Activated CD4-positive, alpha-beta T cell treated with anti-CD3 and anti-CD28 coated beads for 36 hours (primary cell): ENCODE data around the gene RBM23. TPM values are rescaled to one million over a fixed set of nuclear protein-coding genes. Genes with fewer than 3 reads are reported as not detected.
"Not testable (repeated sequence)": the region's sequence is repeated elsewhere in the genome, so short reads cannot be mapped to it uniquely, and the experiment has no call there.

Experiments
- ATAC-seq: fragments of 200-7000 bp; cut with Tn5 transposase; one replicate; pipeline ENCODE4 v1.10.0; 2021; ENCODE audit warnings: mild to moderate bottlenecking, moderate library complexity
- CTCF ChIA-PET: fragments of 350-600 bp; sonication (Branson Sonifier 250); formaldehyde crosslinking; loops from one replicate; lab custom pipeline; 2021; ENCODE audit warnings: antibody characterized with exemption; lab: Charles Lee
- POLR2A ChIA-PET: fragments of 350-600 bp; sonication (Branson Sonifier 250); formaldehyde crosslinking; loops from one replicate; lab custom pipeline; 2021; ENCODE audit warnings: antibody characterized with exemption, inconsistent platforms; lab: Charles Lee
- DNase-seq: peaks from one replicate; pipeline ENCODE4 v3.0.0-alpha.2; 2020
- H3K27ac Mint-ChIP-seq: one replicate; pipeline ENCODE4 v1.8.0; 2021; ENCODE audit warnings: mixed read lengths
- H3K27me3 Mint-ChIP-seq: one replicate; pipeline ENCODE4 v1.8.0; 2021; ENCODE audit warnings: mixed read lengths
- H3K36me3 Mint-ChIP-seq: one replicate; pipeline ENCODE4 v1.8.0; 2021; ENCODE audit warnings: low read depth, mixed read lengths
- H3K4me1 Mint-ChIP-seq: one replicate; pipeline ENCODE4 v1.8.0; 2021; ENCODE audit warnings: mixed read lengths
- H3K4me3 Mint-ChIP-seq: one replicate; pipeline ENCODE4 v1.8.0; 2021; ENCODE audit warnings: mild to moderate bottlenecking, moderate library complexity, mixed read lengths
- H3K9me3 Mint-ChIP-seq: one replicate; pipeline ENCODE4 v1.8.0; 2021; ENCODE audit warnings: low read depth, mixed read lengths
- intact Hi-C, 2 experiments: fragments of 100-400 bp; cut with DNase I in 1 of 2; cut with micrococcal nuclease in 1 of 2; formaldehyde crosslinking; loops; one replicate each; pipeline versions ENCODE4 v1.14.2 to v1.15.1; 2022 to 2024; cut with DNase I, micrococcal nuclease
- total RNA-seq, 2 experiments: library from RNA; stranded (reverse); gene quantifications; one replicate each; pipeline ENCODE4 v1.2.3, GENCODE V29; 2021

RBM23 gene
- total RNA-seq, 2 experiments from 2014 or later, result 61.6 to 68.6 TPM

GRCh38 chr14:22870811-22871223, 48.1 kb downstream of the RBM23 start:
- DNase-seq (no peak), ATAC-seq (peak; percentile 77)
- CTCF ChIA-PET, result interaction anchor here (0.9 to 6.7 kb wide), 11 partner anchors 12 to 300 kb away, joined by 3 to 111 read pairs (median 7); partner anchors contain the start of genes PRMT5, RBM23 and REM2
- H3K27me3 Mint-ChIP-seq, result no peaks in the 10 kb centered on the region
- intact Hi-C loops, result loop anchor here (1.0 to 5.0 kb wide), 15 partner anchors 16 to 315 kb away; partner anchors contain the start of genes PRMT5 (in 2 of the 2), ACIN1 (in 1 of the 2), AJUBA (in 1 of the 2) and C14orf119 (in 1 of the 2)
- H3K9me3 Mint-ChIP-seq, result no peaks in the 10 kb centered on the region
- H3K27ac Mint-ChIP-seq, result peak overlapping the region; percentile 99
- POLR2A ChIA-PET, result interaction anchor here (0.6 to 1.4 kb wide), 12 partner anchors 19 to 1359 kb away, joined by 3 to 9 read pairs (median 3); partner anchors contain the start of genes CHMP4A, DAD1, METTL3 and RBM23
- H3K36me3 Mint-ChIP-seq, result peaks cover 20% of the 10 kb centered on the region
- H3K4me1 Mint-ChIP-seq, result peaks cover 34% of the 10 kb centered on the region
- peak overlapping the region; percentile 88 for H3K4me3 Mint-ChIP-seq

GRCh38 chr14:22866874-22867273, 52.1 kb downstream of the RBM23 start:
- H3K9me3 Mint-ChIP-seq, result no peaks in the 10 kb centered on the region
- ATAC-seq, result no peak
- H3K27ac Mint-ChIP-seq, result no peak overlapping the region
- H3K4me1 Mint-ChIP-seq, result peaks cover 24% of the 10 kb centered on the region
- H3K4me3 Mint-ChIP-seq, result no peak overlapping the region
- H3K27me3 Mint-ChIP-seq, result no peaks in the 10 kb centered on the region
- DNase-seq, result no peak
- ChIA-PET POLR2A (no interaction called here), CTCF (interaction anchor here (0.9 to 4.1 kb wide), 5 partner anchors 12 to 1010 kb away, joined by 3 to 18 read pairs (median 4); no protein-coding TSS in a partner anchor)
- H3K36me3 Mint-ChIP-seq, result no peaks in the 10 kb centered on the region
- intact Hi-C loops, result no loop called here

- peak; percentile 49 for ATAC-seq
- intact Hi-C loops, result no loop called here
- H3K36me3 Mint-ChIP-seq, result no peaks in the 10 kb centered on the region
- H3K4me1 Mint-ChIP-seq, result peaks cover 20% of the 10 kb centered on the region
- ChIA-PET CTCF (interaction anchor here (0.9 to 4.4 kb wide), 8 partner anchors 8 to 1009 kb away, joined by 3 to 23 read pairs (median 4); no protein-coding TSS in a partner anchor), POLR2A (interaction anchor here (0.6 kb wide), 1 partner anchor 36 kb away, joined by 3 read pairs; no protein-coding TSS in a partner anchor)
- H3K27me3 Mint-ChIP-seq, result no peaks in the 10 kb centered on the region
- H3K9me3 Mint-ChIP-seq, result no peaks in the 10 kb centered on the region
- DNase-seq, result peak; percentile 54
- H3K4me3 Mint-ChIP-seq, result no peak overlapping the region
- H3K27ac Mint-ChIP-seq, result no peak overlapping the region
Observed at GRCh38 chr14:22865424-22866405, 53.2 kb downstream of the RBM23 start.

- POLR2A ChIA-PET, result no interaction called here
- intact Hi-C loops, result no loop called here
- Mint-ChIP-seq H3K4me1 (peaks cover 13% of the 10 kb centered on the region), H3K4me3 (no peak overlapping the region), H3K27ac (no peak overlapping the region), H3K36me3 (no peaks in the 10 kb centered on the region), H3K27me3 (no peaks in the 10 kb centered on the region), H3K9me3 (no peaks in the 10 kb centered on the region)
- CTCF ChIA-PET, result interaction anchor here (0.6 to 4.4 kb wide), 5 partner anchors 8 to 42 kb away, joined by 3 to 23 read pairs (median 5); no protein-coding TSS in a partner anchor
- DNase-seq (no peak), ATAC-seq (no peak)
Observed at GRCh38 chr14:22864979-22865378, 54.0 kb downstream of the RBM23 start.

- H3K36me3 Mint-ChIP-seq, result no peaks in the 10 kb centered on the region
- H3K27me3 Mint-ChIP-seq, result peaks cover 3% of the 10 kb centered on the region
- H3K4me1 Mint-ChIP-seq, result peaks cover 25% of the 10 kb centered on the region
- H3K9me3 Mint-ChIP-seq, result no peaks in the 10 kb centered on the region
- no peak overlapping the region for H3K27ac Mint-ChIP-seq
- DNase-seq, result no peak
- POLR2A ChIA-PET, result no interaction called here
- H3K4me3 Mint-ChIP-seq, result no peak overlapping the region
- intact Hi-C loops, result no loop called here
- CTCF ChIA-PET, result interaction anchor here (0.7 to 4.4 kb wide), 7 partner anchors 9 to 291 kb away, joined by 3 to 23 read pairs (median 4); no protein-coding TSS in a partner anchor
- no peak for ATAC-seq
Observed at GRCh38 chr14:22861651-22862050, 57.3 kb downstream of the RBM23 start.

- CTCF ChIA-PET, result interaction anchor here (0.6 to 1.1 kb wide), 3 partner anchors 18 to 300 kb away, joined by 3 to 6 read pairs (median 3); no protein-coding TSS in a partner anchor
- H3K36me3 Mint-ChIP-seq, intact Hi-C loops, ATAC-seq, POLR2A ChIA-PET, H3K27ac Mint-ChIP-seq, H3K27me3 Mint-ChIP-seq, DNase-seq, H3K9me3 Mint-ChIP-seq, H3K4me3 Mint-ChIP-seq: not testable (repeated sequence)
- H3K4me1 Mint-ChIP-seq, result peaks cover 21% of the 10 kb centered on the region
Observed at GRCh38 chr14:22860377-22860776, 58.6 kb downstream of the RBM23 start.

- CTCF ChIA-PET, result interaction anchor here (1.3 to 6.6 kb wide), 3 partner anchors 23 to 285 kb away, joined by 3 to 87 read pairs (median 5); no protein-coding TSS in a partner anchor
- DNase-seq (no peak), ATAC-seq (no peak)
- Mint-ChIP-seq H3K36me3 (no peaks in the 10 kb centered on the region), H3K4me3 (no peak overlapping the region), H3K9me3 (no peaks in the 10 kb centered on the region), H3K27me3 (peaks cover 9% of the 10 kb centered on the region), H3K4me1 (peaks cover 34% of the 10 kb centered on the region), H3K27ac (no peak overlapping the region)
- intact Hi-C loops, result loop anchor here in 1 of 2 experiments (10.0 kb wide), 1 partner anchor 942 kb away; no protein-coding TSS in a partner anchor
- POLR2A ChIA-PET, result no interaction called here
Observed at GRCh38 chr14:22856428-22856827, 62.5 kb downstream of the RBM23 start.

- CTCF ChIA-PET, result interaction anchor here (0.6 to 8.0 kb wide), 30 partner anchors 10 to 1173 kb away, joined by 3 to 148 read pairs (median 5); partner anchors contain the start of genes LRP10, MRPL52, OXA1L and REM2
- DNase-seq, result no peak
- H3K4me1 Mint-ChIP-seq, result peaks cover 37% of the 10 kb centered on the region
Observed at GRCh38 chr14:22854963-22855724, 63.8 kb downstream of the RBM23 start.

GRCh38 chr14:22854296-22854695, 64.7 kb downstream of the RBM23 start:
- CTCF ChIA-PET, result interaction anchor here (0.6 to 8.0 kb wide), 32 partner anchors 11 to 1400 kb away, joined by 3 to 148 read pairs (median 4); partner anchors contain the start of genes LRP10, MRPL52, OXA1L and REM2

More at GRCh38 chr14:22854963-22855724, 63.8 kb downstream of the RBM23 start:
- Mint-ChIP-seq H3K27ac (no peak overlapping the region), H3K4me3 (no peak overlapping the region), H3K27me3 (peaks cover 9% of the 10 kb centered on the region), H3K9me3 (no peaks in the 10 kb centered on the region), H3K36me3 (no peaks in the 10 kb centered on the region)
- peak; percentile 24 for ATAC-seq
- POLR2A ChIA-PET, result interaction anchor here (0.6 kb wide), 2 partner anchors 72 to 345 kb away, joined by 3 read pairs; no protein-coding TSS in a partner anchor
- intact Hi-C loops, result loop anchor here (5.0 to 10.0 kb wide), 5 partner anchors 88 to 940 kb away; partner anchors contain the start of genes DAD1 (in 2 of the 2) and OXA1L (in 1 of the 2)

More at GRCh38 chr14:22854296-22854695, 64.7 kb downstream of the RBM23 start:
- ATAC-seq, H3K9me3 Mint-ChIP-seq, H3K27ac Mint-ChIP-seq, H3K36me3 Mint-ChIP-seq, POLR2A ChIA-PET, DNase-seq, H3K27me3 Mint-ChIP-seq, H3K4me3 Mint-ChIP-seq: not testable (repeated sequence)
- intact Hi-C loops, result loop anchor here (5.0 to 10.0 kb wide), 5 partner anchors 87 to 939 kb away; partner anchors contain the start of genes DAD1 (in 2 of the 2) and OXA1L (in 1 of the 2)
- peaks cover 37% of the 10 kb centered on the region for H3K4me1 Mint-ChIP-seq
